WTC11 (cell line): ENCODE data around the gene OR2A7.
"Not testable (repeated sequence)": the region's sequence is repeated elsewhere in the genome, so short reads cannot be mapped to it uniquely, and the experiment has no call there.

ENCODE experiments used
- IRF2 ChIP-seq: sonication (generic); formaldehyde crosslinking; IDR thresholded peaks from 2 replicates; pipeline ENCODE4 v1.8.0; 2022; ENCODE audit warnings: low read depth, missing genetic modification reagents, borderline replicate concordance
- KAT7 ChIP-seq: sonication (generic); formaldehyde crosslinking; IDR thresholded peaks from 2 replicates; pipeline ENCODE4 v1.8.1; 2023; ENCODE audit warnings: missing genetic modification reagents, mild to moderate bottlenecking, borderline replicate concordance
- NFATC4 ChIP-seq: fragments of 250-450 bp; sonication (Bioruptor Pico); IDR thresholded peaks from 2 replicates; pipeline ENCODE4 v1.9.0; 2021; ENCODE audit warnings: mild to moderate bottlenecking
- NFYB ChIP-seq: sonication (generic); formaldehyde crosslinking; conservative IDR thresholded peaks from 2 replicates; pipeline ENCODE4 v1.8.0; 2022; ENCODE audit warnings: low read depth, missing genetic modification reagents
- SP1 ChIP-seq: sonication (generic); formaldehyde crosslinking; conservative IDR thresholded peaks from 2 replicates; pipeline ENCODE4 v1.8.1; 2022; ENCODE audit warnings: missing genetic modification reagents
- ZNF121 ChIP-seq: sonication (generic); formaldehyde crosslinking; IDR thresholded peaks from 2 replicates; pipeline ENCODE4 v1.8.0; 2023; ENCODE audit warnings: missing genetic modification reagents
- TF ChIP-seq, protein P1 (sequence below): sonication (generic); formaldehyde crosslinking; IDR thresholded peaks from 2 replicates; pipeline ENCODE4 v1.8.1; 2023; ENCODE audit warnings: mild to moderate bottlenecking, missing genetic modification reagents
- TF ChIP-seq, protein P2 (sequence below): fragments of 200-600 bp; IDR thresholded peaks from 2 replicates; pipeline ENCODE4 v1.8.0; 2022; ENCODE audit warnings: antibody characterized with exemption
- TF ChIP-seq, protein P3 (sequence below): sonication (generic); formaldehyde crosslinking; IDR thresholded peaks from 2 replicates; pipeline ENCODE4 v1.8.0; 2022; ENCODE audit warnings: mild to moderate bottlenecking, missing genetic modification reagents
- TF ChIP-seq, protein P4 (sequence below): sonication (generic); formaldehyde crosslinking; IDR thresholded peaks from 2 replicates; pipeline ENCODE4 v1.8.1; 2022; ENCODE audit warnings: low read depth, mild to moderate bottlenecking, moderate library complexity, missing genetic modification reagents, borderline replicate concordance
- TF ChIP-seq, protein P5 (sequence below): sonication (generic); formaldehyde crosslinking; IDR thresholded peaks from 2 replicates; pipeline ENCODE4 v1.8.0; 2022; ENCODE audit warnings: missing genetic modification reagents

DNA sequence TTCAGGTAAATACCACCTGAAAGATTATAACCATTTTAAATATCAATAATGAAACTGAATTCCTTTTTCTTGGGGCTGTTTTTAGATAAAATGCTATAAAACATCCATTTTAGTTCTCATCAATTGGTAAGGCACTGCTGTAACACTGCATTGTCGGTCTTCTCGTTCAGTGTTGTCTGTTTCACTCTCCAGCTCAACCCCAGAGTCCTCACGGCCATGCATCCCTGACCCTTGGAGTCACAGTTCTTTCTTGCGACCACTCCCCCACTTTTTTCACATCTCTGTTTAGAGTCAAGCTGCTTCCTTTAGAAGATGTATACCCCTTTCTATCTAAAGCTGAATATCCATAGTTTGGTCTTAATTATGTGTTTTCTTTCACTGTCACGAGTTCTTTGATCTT lies 17.6 kb downstream of the OR2A7 start:
- not testable (repeated sequence) for TF ChIP-seq NFATC4 (CRISPR knock-in tag); NFYB (CRISPR knock-in tag); KAT7 (CRISPR knock-in tag); IRF2 (CRISPR knock-in tag); ZNF121; SP1 (CRISPR knock-in tag)
- TF ChIP-seq, protein P1, sequence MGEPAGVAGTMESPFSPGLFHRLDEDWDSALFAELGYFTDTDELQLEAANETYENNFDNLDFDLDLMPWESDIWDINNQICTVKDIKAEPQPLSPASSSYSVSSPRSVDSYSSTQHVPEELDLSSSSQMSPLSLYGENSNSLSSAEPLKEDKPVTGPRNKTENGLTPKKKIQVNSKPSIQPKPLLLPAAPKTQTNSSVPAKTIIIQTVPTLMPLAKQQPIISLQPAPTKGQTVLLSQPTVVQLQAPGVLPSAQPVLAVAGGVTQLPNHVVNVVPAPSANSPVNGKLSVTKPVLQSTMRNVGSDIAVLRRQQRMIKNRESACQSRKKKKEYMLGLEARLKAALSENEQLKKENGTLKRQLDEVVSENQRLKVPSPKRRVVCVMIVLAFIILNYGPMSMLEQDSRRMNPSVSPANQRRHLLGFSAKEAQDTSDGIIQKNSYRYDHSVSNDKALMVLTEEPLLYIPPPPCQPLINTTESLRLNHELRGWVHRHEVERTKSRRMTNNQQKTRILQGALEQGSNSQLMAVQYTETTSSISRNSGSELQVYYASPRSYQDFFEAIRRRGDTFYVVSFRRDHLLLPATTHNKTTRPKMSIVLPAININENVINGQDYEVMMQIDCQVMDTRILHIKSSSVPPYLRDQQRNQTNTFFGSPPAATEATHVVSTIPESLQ (CRISPR knock-in tag): not testable (repeated sequence)
- TF ChIP-seq, protein P2, sequence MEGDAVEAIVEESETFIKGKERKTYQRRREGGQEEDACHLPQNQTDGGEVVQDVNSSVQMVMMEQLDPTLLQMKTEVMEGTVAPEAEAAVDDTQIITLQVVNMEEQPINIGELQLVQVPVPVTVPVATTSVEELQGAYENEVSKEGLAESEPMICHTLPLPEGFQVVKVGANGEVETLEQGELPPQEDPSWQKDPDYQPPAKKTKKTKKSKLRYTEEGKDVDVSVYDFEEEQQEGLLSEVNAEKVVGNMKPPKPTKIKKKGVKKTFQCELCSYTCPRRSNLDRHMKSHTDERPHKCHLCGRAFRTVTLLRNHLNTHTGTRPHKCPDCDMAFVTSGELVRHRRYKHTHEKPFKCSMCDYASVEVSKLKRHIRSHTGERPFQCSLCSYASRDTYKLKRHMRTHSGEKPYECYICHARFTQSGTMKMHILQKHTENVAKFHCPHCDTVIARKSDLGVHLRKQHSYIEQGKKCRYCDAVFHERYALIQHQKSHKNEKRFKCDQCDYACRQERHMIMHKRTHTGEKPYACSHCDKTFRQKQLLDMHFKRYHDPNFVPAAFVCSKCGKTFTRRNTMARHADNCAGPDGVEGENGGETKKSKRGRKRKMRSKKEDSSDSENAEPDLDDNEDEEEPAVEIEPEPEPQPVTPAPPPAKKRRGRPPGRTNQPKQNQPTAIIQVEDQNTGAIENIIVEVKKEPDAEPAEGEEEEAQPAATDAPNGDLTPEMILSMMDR: not testable (repeated sequence)
- TF ChIP-seq, protein P3, sequence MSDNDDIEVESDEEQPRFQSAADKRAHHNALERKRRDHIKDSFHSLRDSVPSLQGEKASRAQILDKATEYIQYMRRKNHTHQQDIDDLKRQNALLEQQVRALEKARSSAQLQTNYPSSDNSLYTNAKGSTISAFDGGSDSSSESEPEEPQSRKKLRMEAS (CRISPR knock-in tag): not testable (repeated sequence)
- TF ChIP-seq, protein P4, sequence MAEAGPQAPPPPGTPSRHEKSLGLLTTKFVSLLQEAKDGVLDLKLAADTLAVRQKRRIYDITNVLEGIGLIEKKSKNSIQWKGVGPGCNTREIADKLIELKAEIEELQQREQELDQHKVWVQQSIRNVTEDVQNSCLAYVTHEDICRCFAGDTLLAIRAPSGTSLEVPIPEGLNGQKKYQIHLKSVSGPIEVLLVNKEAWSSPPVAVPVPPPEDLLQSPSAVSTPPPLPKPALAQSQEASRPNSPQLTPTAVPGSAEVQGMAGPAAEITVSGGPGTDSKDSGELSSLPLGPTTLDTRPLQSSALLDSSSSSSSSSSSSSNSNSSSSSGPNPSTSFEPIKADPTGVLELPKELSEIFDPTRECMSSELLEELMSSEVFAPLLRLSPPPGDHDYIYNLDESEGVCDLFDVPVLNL (CRISPR knock-in tag): not testable (repeated sequence)
- TF ChIP-seq, protein P5, sequence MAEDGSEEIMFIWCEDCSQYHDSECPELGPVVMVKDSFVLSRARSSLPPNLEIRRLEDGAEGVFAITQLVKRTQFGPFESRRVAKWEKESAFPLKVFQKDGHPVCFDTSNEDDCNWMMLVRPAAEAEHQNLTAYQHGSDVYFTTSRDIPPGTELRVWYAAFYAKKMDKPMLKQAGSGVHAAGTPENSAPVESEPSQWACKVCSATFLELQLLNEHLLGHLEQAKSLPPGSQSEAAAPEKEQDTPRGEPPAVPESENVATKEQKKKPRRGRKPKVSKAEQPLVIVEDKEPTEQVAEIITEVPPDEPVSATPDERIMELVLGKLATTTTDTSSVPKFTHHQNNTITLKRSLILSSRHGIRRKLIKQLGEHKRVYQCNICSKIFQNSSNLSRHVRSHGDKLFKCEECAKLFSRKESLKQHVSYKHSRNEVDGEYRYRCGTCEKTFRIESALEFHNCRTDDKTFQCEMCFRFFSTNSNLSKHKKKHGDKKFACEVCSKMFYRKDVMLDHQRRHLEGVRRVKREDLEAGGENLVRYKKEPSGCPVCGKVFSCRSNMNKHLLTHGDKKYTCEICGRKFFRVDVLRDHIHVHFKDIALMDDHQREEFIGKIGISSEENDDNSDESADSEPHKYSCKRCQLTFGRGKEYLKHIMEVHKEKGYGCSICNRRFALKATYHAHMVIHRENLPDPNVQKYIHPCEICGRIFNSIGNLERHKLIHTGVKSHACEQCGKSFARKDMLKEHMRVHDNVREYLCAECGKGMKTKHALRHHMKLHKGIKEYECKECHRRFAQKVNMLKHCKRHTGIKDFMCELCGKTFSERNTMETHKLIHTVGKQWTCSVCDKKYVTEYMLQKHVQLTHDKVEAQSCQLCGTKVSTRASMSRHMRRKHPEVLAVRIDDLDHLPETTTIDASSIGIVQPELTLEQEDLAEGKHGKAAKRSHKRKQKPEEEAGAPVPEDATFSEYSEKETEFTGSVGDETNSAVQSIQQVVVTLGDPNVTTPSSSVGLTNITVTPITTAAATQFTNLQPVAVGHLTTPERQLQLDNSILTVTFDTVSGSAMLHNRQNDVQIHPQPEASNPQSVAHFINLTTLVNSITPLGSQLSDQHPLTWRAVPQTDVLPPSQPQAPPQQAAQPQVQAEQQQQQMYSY: not testable (repeated sequence)
